HG02588 (cell line): ENCODE measurements around the gene GALNT18.

Experiments used
- ATAC-seq: cut with Tn5 transposase; IDR thresholded peaks from one replicate; pipeline ENCODE4 v1.9.1; 2021; ENCODE audit warnings: mild to moderate bottlenecking, moderate library complexity; ENCODE audit not compliant: unreplicated experiment

Gene GALNT18

DNA sequence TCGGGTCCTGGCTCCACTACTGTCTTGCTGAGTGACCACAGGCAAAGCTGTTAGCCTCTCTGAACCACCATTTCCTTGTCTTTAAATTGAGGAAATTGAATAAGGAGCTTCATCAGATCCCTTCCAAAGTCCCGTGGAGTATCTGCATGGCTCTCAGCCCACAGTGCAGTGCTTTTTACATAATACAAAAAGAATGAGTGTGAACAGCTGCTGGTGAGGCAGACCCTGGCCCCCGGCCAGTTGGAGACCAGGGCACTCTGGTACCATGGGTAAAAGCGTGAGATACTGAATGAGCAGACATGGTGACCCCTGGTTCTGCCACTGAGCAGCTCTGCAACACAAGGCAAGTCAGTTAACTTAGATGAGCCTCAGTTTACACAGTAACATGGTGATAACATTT lies 86.8 kb downstream of the GALNT18 start:
- no peak for ATAC-seq

DNA sequence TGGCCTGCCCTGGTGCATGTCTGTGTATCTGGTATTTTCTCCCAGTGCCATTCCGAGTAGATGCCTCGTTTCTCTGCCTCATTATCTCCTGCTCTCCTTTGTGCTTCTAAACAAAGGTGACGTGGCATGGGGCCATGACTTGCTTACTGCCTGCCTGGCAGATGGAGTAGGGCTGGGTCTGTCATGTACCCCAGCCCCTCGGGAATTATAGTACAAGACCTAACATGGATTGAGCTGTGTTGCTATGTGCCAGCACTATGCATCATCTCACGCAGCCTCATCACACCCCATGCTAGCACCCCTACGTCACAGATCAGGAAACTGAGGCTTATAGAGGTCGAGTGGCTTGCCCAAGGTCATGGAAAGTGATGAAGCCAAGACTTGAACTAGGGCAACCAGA lies 88.1 kb downstream of the GALNT18 start:
- no peak for ATAC-seq

DNA sequence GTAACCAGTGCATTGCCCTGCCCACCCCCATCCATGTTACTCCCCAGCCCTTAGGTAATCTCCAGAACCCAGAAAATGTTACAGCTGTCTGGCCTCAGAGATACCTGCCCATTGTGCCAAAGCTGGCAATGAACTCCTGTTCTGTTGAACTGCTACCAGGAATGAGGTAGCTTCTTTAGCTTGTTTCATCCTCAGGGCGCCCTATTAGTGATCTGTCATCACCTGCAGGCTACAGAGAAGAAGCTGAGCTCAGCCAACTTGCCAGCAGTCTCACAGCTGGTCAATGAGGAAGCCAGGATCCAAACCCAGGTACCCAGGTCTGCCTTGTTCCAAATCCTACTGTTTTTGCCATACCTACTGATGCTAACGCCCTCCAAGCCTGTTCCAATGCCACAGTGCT lies 88.7 kb downstream of the GALNT18 start:
- no peak for ATAC-seq

DNA sequence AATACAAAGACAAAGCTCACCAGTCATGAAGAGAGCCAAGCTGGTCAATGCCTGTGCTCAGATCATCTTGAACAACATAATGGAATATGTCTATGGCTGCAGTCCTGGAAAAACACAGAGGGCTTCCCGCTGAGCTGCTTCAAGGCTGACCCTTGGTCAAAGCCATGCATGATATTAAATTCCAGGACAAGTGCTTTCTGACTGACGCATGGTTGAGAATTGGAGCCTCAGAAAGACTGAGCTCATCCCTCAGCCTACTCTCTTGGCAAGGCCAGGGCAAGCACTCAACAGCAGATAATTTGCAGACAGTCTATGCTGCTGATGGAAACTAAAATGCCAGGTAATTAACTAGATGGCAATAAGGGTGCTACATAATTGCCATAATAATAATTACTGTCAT lies 89.2 kb downstream of the GALNT18 start:
- no peak for ATAC-seq

DNA sequence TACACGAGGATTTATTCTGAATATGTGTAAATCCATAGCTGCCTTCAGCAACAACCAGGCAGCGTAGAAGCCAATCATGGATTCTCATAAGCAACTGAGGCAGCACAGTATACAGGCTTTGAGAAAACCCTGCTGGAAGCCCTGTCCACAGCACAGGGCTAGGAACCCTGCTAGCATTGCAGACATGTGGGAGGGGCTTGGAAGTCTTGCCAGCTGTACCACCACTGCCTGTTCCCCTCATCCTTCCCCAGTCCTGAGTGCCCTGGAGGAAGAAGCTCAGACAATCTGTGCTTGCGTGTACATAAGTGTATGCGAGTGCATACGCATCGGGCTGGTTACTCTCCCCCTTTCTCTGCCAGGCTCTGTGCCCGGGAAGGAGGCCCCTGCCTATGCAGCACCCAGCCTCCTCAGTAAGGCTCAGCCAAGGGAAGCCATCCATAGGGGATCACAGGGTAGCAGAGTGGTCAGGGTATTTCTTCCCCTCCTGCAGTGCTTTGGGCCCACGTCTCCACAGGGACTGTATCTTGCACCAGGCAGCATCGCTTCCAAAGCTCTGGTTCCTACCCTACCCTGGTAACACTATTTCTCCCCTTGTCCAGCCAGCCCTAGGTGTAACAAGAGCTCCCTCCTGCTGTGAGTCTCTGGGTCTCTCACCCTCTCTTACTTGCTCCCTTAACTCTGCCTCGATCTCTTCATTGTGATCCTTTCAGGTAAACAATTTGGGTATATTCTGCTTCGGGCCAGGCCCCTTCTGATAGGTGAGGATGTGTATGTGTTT lies 90.5 kb downstream of the GALNT18 start:
- no peak for ATAC-seq

DNA sequence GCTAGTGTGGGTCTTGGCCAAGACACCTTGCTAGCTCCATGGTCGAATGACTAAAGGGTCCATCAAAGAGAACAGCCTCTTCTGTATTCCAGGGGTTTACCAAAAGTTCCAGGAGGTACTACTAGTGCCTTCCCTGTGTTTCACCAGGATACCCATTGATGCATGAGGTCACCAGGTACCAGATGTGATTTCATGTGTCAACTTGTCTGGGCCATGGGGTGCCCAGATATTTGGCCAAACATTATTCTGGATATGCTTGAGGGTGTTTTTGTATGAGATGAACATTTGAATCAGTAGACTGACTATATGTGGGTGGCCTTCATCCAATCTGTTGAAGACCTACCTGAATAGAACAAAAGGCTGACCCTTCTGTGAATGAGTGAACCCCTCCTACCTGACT lies 92.8 kb downstream of the GALNT18 start:
- ATAC-seq, result no peak

DNA sequence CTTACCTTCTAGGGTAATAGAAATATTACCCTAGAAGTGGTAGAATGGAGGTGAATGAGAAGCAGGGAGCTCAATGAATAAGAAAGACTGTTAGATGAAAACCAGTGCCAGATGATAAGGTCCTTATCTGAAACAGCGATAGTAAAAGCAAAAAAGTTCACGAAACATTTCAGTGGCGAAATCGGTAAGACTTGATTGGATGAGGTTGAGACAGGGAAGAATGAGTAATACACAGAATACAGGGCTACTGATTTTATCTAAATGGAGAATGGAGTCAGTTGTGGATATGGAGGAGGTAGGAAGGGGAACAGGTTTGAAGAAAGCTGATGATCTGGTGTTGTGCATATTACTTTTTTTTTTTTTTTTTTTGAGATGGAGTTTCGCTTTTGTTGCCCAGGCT lies 96.5 kb downstream of the GALNT18 start:
- ATAC-seq, result no peak

DNA sequence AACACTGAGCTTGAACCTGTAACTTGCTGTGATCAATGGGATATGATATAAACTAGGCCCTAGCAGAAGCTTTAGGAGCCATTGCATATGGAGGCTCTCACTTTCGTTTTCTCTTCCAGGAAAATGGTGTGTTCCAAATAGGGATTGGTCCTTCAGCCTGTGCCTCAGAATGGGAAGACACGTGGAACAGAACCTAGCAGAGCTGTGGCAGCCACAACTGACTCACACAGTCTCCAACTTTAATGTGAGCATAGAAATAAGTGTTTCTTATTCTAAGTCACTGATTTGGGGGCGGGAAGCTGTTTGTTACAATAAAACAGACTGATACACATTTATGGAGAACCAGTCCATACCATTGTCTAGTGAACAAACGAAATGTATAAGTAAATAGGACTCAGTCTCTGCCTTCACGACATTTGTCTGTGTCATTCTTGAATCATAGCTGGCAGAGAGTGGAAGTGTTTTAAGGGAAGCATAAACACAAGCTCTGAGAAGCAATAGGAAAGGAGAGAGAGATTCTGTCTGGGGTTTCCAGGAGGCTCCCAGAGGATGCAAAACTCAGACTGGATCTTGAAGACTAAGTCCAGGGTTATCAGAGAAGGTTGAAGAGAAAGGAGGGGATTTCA lies 97.3 kb downstream of the GALNT18 start:
- no peak for ATAC-seq

DNA sequence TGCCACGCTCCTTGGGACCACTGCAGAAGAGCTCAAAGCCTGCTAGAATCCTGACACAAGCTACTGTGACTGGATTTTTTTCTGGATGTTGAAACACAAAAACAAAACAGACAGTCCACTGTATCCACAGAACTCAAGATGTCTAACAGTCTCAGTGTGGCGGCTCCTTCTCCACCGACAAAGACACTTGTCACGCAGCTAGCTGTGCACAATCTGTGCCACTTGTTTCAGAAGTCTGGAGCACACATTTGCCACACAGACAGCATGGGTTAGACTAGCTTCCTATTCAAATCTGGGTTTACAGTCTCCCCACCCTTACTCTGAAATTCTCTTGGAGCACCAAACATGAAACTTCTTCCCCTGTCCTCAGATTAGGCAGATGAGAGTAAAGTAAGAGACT lies 99.2 kb downstream of the GALNT18 start:
- ATAC-seq, result no peak

DNA sequence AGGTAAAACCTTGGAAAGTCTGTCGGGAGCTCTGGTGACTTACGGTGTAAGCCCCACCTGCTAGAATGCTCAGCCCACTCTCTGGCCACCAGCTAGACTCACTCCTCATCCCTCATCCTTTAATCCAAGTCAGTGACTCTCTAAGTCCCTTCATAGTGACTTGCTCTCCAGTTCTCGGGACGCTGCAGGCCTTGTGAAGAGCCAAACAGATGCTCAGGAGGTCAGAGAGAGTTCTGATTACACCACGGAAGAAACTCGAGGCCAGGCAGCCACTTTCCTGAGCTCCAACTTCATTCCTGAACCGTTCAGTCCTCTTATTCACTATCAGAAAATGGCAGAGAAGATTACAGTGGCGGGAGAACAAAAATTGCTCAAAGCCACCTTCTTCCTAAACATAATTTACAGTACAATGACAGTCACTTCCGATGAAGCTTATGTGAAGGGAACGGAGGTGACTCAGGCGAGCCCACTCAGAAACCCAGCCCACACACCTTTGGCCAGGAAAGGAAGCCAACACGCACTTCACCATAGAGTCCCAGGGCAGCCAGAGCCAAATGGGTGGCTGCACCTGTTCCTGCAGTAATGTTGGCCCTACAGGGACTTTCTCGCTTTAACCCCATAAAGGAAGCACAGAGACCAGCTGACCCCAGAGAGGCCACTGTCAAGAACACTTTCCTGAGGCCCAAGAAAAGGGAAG lies 100.4 kb downstream of the GALNT18 start:
- ATAC-seq, result no peak

DNA sequence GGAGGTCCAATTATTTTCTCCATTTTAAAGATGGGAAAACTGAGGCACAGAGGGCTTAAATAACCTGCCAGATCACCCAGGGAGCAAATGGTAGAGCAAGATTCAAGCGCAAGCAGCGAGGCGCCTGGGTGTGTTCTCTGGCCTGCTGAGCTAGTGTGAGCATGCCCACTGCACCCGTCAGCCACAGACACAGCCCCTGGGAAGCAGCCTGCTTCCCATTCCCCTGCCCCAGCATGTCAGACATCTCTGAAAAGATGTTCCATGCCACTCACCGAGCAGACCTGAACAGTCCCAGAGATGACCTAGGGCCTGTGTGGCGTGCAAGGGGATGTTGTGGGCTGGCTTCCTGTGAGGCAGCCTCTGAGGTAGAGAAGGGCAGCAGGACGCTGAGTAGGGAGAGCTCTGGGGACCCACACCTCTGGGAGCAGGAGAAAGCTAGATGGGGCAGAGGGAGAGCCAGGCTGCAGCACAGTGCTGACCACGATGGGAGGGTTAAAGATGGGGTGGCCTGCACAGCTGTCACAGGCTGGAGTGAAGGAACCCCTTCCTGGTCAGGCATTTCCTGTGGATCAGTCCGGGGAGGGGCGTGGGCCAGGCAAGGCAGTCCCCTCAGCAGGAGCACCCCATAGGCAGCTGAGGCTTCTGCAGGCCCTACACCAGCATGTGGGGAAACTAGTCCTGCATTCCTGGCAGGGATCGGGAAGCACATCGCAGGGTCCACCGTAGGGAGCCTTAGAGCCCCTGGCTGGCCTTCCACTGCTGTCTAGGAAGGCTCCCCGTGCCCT lies 101.4 kb downstream of the GALNT18 start:
- ATAC-seq, result no peak

DNA sequence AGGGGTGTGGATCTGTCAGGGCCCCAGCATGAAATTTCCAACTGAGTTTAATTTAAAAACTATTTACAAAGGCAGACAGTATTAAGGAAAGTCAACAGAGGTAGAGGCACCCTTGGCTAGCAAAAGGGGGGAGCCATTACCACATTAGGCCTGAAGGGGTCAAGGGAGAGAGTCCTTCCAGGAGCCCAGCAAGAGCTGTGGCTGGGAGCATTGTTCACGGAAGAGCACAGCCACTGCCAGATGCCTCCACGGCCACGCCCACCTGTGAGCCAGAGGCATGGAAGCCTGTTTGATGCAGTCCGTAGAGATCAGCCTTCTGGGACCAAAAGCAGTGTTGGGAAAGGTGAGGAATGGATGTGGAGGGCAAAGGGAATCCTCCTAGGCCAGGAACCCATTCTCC lies 102.6 kb downstream of the GALNT18 start:
- ATAC-seq, result no peak

DNA sequence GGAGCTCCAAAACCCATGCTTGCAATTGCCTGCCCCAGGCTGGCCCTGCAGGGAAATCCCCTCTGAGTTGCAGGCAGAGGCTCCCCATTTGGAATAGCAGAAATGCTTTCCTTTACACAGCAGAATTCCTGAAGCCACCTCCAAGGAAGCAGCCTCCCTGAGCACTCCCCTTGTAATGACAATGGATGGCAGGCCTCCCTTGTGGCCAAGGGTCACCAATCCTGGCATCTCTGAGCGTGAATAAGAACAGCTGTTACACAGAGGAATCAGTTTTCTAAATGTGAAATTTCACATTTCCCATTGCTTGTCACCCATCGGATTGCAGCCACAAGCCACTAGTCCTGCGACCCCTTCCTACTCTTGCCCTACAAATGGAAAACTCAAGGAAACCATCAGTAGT lies 107.6 kb downstream of the GALNT18 start:
- ATAC-seq, result no peak

DNA sequence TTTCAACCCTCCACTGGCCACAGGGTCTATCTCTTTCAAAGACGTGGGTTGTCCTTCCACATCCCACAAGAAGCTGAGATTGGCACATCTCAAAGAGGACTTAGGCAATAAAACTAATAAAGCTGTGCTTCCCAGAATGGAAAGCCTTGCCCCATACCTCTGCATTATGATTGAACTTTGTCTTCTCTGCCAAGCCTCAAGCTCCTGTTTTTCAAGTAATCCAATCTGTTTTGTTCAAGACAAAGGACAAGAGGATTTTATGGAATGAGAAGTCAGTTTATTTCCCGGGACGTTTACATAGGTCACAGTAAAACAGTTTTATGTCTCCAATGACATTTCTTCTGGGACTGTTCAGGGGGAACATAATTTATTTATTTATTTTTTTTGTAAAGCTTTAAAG lies 108.4 kb downstream of the GALNT18 start:
- ATAC-seq, result no peak

DNA sequence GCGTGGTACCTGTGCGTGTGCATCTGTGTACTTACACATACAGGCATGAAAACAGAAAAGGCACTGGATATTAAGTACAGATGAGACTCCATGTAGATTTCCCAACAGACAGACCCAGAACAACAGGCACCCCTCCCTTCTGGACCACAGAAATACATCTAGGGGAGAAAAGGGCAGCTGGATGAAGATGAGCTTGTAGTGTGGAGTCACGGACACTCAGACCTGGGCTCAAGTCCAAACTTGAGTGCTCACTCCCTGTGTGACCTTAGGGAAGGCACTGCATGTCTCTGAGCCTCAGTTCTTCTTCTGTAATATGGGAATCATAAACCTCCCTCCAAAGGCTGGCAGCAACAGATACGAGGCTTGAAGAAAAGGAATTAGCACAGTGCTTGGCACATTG lies 108.9 kb downstream of the GALNT18 start:
- no peak for ATAC-seq

DNA sequence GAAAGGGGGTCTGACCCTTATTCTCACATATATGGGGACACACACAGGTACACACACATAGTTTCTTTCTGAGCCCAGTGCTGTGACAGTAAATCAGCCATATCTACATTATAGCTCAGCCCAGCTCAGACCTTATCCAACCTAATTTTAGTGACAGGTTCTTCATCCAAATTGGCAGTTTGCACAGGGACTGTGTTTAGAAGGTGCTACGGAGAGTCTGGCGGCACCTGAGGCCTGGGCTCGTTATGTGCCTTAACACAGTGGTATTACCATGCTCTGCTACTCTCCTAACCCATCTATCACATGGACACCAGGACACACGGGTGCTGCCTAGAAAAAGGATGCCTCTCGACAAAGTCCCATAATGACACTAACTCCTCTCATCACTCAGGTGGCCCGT lies 109.3 kb downstream of the GALNT18 start:
- ATAC-seq, result no peak

DNA sequence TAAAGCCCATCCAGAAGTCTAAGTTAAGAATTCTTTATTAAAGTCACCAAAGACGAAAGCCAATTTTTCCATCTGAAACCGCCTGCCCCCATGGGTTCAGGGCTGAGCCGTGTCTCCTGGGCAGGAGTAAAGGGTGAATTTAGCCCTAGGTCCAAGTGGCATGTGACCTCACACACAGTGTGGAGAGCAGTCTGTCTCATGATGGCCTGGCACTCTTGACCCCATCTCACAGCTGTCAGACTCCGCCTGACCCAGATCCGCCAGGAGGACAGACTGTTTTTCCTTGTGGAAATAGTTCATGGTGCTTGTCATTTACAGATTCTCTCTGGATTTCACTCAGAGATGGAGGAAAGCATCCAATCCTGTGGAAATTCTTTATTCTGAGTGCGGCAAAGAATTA lies 109.7 kb downstream of the GALNT18 start:
- ATAC-seq, result no peak

DNA sequence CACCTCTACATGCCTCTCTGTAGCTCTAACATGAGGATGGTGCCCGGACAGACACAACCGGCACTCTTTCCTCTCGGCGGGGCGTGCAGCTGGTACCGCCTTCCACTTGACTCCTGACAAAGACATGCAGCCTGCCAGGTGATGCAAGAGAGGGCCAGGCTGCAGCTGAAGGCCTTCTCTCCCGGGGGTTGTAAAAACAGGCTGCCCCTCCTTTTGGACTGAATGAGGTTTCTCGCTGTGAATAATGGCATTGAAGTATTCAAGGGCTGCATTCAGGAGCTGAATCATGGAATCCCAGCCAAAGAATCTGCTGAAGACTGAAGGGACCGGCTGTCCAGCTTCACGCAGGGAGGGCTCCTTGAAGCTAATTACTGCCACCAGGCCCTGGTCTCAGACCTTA lies 110.9 kb downstream of the GALNT18 start:
- no peak for ATAC-seq

DNA sequence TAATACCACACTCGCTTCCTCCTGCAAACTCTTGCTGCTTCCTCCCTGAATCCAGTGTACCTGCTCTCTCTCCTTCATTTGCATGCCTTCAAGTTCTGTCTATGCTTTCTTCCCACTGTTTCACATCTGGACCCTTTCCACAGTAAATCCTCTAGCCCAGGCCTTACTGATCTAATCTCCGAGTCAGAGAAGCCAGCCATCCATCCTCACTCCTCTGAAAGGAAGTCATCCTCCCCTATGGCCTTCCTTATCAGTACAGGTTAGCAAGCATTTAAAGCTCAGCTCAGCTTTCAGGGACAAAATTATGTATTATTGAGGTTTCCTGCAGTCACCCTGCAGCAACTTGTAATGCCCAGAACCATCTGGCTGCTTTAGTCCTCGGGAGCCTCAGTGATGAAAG lies 116.1 kb downstream of the GALNT18 start:
- no peak for ATAC-seq

DNA sequence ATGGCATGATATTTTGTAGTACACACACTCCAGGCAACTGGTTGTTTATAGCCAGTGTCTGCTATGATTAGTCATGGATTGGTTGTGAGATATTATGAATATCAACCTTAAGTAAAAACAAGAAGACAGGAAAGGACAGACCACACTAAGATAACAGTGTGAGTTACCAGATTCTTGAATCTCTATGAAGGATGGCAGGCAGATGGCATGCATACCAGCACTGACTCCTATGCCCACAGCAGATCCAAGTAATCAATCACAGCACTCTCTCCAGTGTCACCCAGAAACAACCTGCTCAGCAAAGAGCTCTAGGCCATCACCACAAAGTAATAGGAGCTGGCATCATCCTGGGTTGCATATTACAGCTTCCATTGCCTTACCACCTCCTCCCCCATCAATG lies 116.6 kb downstream of the GALNT18 start:
- no peak for ATAC-seq

DNA sequence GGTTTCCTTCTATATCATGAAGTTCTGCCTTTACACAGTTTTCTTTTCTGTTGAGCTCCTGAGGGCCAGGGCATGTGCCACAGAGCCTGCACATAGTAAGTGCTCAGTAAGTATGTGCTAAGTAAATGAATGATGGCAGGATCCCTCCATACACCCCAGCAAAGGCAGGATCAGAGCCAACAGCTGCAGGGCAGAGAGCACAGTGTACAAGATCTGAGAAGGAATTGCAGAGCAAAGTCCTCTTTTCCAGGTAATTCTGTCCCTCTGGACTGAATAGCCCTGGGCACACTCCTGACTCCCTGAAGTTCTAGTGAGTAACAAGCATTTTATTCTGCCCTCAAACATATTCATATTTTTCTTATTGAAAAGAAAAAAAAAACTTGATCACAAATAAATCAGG lies 117.7 kb downstream of the GALNT18 start:
- ATAC-seq, result no peak
